Keratinocyte (primary cell): ENCODE data around the gene NAPB. TPM values are rescaled to one million over a fixed set of nuclear protein-coding genes. Genes with fewer than 3 reads are reported as not detected.

Experiments
- DNase-seq: peaks from one replicate; pipeline ENCODE4 v3.0.0-alpha.2; 2011; ENCODE audit warnings: low read depth, missing footprints, low spot score
- FAIRE-seq: peaks from 2 replicates; lab custom pipeline; 2011; peaks lifted over from hg19 to GRCh38; lab: Jason Lieb, UNC
- H2AFZ ChIP-seq: 2 replicates; pipeline ENCODE4 v1.6.0; 2012; ENCODE audit warnings: low read length, control low read depth, inconsistent platforms; ENCODE audit not compliant: control insufficient read depth
- H3K27ac ChIP-seq: 2 replicates; pipeline ENCODE4 v1.5.1; 2011; ENCODE audit warnings: low read length; ENCODE audit not compliant: control insufficient read depth, insufficient read depth
- H3K27me3 ChIP-seq: 3 replicates; pipeline ENCODE4 v1.6.0; 2011; ENCODE audit warnings: low read length; ENCODE audit not compliant: control insufficient read depth, insufficient read depth; ENCODE audit errors: extremely low read depth
- H3K36me3 ChIP-seq, 2 experiments: 2 replicates in 1 of 2; 3 replicates in 1 of 2; pipeline ENCODE4 v1.5.1; 2011; ENCODE audit warnings: low read length in 2 of 2, mild to moderate bottlenecking in 1 of 2; ENCODE audit not compliant: control insufficient read depth in 2 of 2, insufficient read depth in 2 of 2; ENCODE audit errors: extremely low read depth in 1 of 2
- H3K4me1 ChIP-seq: 3 replicates; pipeline ENCODE4 v1.5.1; 2011; ENCODE audit warnings: low read length; ENCODE audit not compliant: control insufficient read depth, insufficient read depth; ENCODE audit errors: extremely low read depth
- H3K4me2 ChIP-seq: 3 replicates; pipeline ENCODE4 v1.6.0; 2011; ENCODE audit warnings: low read depth, low read length; ENCODE audit not compliant: control insufficient read depth, insufficient read depth; ENCODE audit errors: extremely low read depth
- H3K4me3 ChIP-seq, 3 experiments: fragments of 200-600 bp in 1 of 3; sonication (generic) in 1 of 3; 2 replicates in 2 of 3; 3 replicates in 1 of 3; pipeline ENCODE4 v1.5.1; 2011 to 2016; ENCODE audit warnings: low read length in 3 of 3, mild to moderate bottlenecking in 3 of 3, control low read depth in 2 of 3, inconsistent platforms in 1 of 3, low read depth in 1 of 3, mixed read lengths in 1 of 3, mixed run types in 1 of 3, moderate library complexity in 1 of 3; ENCODE audit not compliant: control insufficient read depth in 2 of 3, insufficient read depth in 2 of 3; ENCODE audit errors: extremely low read depth in 1 of 3
- H3K79me2 ChIP-seq: 2 replicates; pipeline ENCODE4 v1.6.0; 2012; ENCODE audit warnings: low read length; ENCODE audit not compliant: control insufficient read depth, insufficient read depth
- H3K9ac ChIP-seq: 3 replicates; pipeline ENCODE4 v1.6.0; 2011; ENCODE audit warnings: low read length; ENCODE audit not compliant: control insufficient read depth, insufficient read depth; ENCODE audit errors: extremely low read depth
- H3K9me1 ChIP-seq: 3 replicates; pipeline ENCODE4 v1.6.0; 2011; ENCODE audit warnings: low read length; ENCODE audit not compliant: control insufficient read depth, insufficient read depth; ENCODE audit errors: extremely low read depth
- H3K9me3 ChIP-seq: 2 replicates; pipeline ENCODE4 v1.5.1; 2012; ENCODE audit warnings: low read depth, low read length; ENCODE audit not compliant: control insufficient read depth
- H4K20me1 ChIP-seq: 3 replicates; pipeline ENCODE4 v1.6.0; 2011; ENCODE audit warnings: low read length; ENCODE audit not compliant: control insufficient read depth, insufficient read depth; ENCODE audit errors: extremely low read depth
- EZH2 ChIP-seq: IDR thresholded peaks from one replicate; pipeline ENCODE4 v1.6.1; 2012; ENCODE audit warnings: inconsistent platforms, mild to moderate bottlenecking, low read length, moderate library complexity
- dilution Hi-C: fragments of 300-500 bp; cut with MboI; formaldehyde crosslinking; loops from one replicate; pipeline ENCODE4 v1.7.0; 2020; ENCODE audit warnings: low sequenced_read_pairs; ENCODE audit not compliant: extremely low pct_ligation_motif_present
- polyA plus RNA-seq, 5 experiments: library from polyadenylated mRNA; depleted of rRNA in 3 of 5; stranded (reverse) in 3 of 5; stranded (forward) in 1 of 5; unstranded in 1 of 5; fragments of >200 nt; gene quantifications; 1 replicate in 1 of 5; 2 replicates in 3 of 5; 3 replicates in 1 of 5; pipeline versions ENCODE4 v1.2.1 to v1.2.3, GENCODE V29; 2011 to 2012; ENCODE audit warnings: missing spikeins in 2 of 5, low read depth in 1 of 5, low replicate concordance in 1 of 5
- TF ChIP-seq, protein P1 (sequence below), 3 experiments: IDR thresholded peaks in 1 of 3; conservative IDR thresholded peaks in 1 of 3; optimal IDR thresholded peaks in 1 of 3; 2 replicates in 2 of 3; 3 replicates in 1 of 3; pipeline versions ENCODE3 to v1.5.1; 2011; ENCODE audit warnings: low read length in 3 of 3, mild to moderate bottlenecking in 3 of 3, moderate library complexity in 2 of 3, control low read depth in 1 of 3, inconsistent platforms in 1 of 3; ENCODE audit not compliant: insufficient read depth in 2 of 3; ENCODE audit errors: extremely low read depth in 1 of 3

The NAPB gene
- polyA plus RNA-seq, 1 donor (not counting 4 experiments of a cell fraction or from before 2014, with no cell fraction given), result 11.6 TPM

DNA sequence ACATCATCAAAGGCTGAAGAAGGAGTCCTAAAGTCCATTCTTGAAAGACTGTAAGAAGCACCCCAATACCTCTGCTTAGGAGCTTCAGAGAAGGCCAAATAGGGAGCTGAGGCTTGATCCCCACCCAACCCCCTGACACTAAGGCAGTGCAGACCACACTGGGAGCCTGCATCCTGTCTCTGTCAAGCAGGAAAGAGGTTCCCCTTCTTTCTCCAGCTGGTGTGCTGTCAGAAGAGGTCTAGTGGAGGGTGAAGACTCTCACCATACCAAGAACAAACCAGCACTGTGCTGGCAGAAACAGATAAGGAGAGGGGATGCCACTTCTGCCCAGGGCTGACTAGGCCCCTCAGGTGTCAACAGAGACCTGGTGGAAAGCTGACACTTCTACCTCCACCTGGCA lies 39.4 kb downstream of the NAPB start:
- DNase-seq (no peak), FAIRE-seq (no peak)
- Histone ChIP-seq H3K27ac (no peak overlapping the region), H3K9me3 (no peaks in the 10 kb centered on the region), H3K36me3 (peaks cover 3 to 17% of the 10 kb centered on the region in 2 experiments), H3K4me1 (no peaks in the 10 kb centered on the region), H3K79me2 (peaks cover 7% of the 10 kb centered on the region), H3K4me3 (no peak overlapping the region), H3K9me1 (no peaks in the 10 kb centered on the region), H2AFZ (no peak overlapping the region), H3K4me2 (no peak overlapping the region), H3K27me3 (no peaks in the 10 kb centered on the region), H3K9ac (no peak overlapping the region), H4K20me1 (no peaks in the 10 kb centered on the region)
- dilution Hi-C loops, result no loop called here
- TF ChIP-seq, protein P1, sequence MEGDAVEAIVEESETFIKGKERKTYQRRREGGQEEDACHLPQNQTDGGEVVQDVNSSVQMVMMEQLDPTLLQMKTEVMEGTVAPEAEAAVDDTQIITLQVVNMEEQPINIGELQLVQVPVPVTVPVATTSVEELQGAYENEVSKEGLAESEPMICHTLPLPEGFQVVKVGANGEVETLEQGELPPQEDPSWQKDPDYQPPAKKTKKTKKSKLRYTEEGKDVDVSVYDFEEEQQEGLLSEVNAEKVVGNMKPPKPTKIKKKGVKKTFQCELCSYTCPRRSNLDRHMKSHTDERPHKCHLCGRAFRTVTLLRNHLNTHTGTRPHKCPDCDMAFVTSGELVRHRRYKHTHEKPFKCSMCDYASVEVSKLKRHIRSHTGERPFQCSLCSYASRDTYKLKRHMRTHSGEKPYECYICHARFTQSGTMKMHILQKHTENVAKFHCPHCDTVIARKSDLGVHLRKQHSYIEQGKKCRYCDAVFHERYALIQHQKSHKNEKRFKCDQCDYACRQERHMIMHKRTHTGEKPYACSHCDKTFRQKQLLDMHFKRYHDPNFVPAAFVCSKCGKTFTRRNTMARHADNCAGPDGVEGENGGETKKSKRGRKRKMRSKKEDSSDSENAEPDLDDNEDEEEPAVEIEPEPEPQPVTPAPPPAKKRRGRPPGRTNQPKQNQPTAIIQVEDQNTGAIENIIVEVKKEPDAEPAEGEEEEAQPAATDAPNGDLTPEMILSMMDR (optimal IDR thresholded peaks at IDR 0.05 in 1 of 3, IDR thresholded peaks at IDR 0.05 in 1 of 3, conservative IDR thresholded peaks at IDR 0.05 in 1 of 3; ENCODE audit: extremely low read depth in 1 of 3, insufficient read depth in 2 of 3, low read length in 3 of 3), result no peak
- TF ChIP-seq EZH2, result no peak

DNA sequence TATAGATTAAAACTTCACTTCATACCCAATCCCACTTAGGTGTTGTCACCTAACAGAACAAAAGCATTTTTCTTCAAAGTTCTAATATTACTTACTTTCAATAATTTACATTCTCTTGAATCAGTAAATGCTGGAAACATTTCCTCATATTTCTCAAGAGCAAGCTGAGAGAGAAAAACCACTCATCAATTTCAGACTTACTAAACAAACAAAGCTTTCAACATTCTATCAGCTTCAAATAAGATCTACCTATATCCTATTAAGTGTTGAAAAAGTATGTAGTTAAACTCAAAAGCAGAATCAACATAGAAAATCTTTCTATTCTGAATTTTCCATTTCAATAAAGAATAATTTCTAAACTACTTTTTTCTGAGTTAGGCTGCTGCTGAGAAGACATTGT lies 41.5 kb downstream of the NAPB start:
- Histone ChIP-seq H3K27ac (no peak overlapping the region), H3K9ac (no peak overlapping the region), H3K4me3 (no peak overlapping the region), H2AFZ (no peak overlapping the region), H3K9me3 (no peaks in the 10 kb centered on the region), H3K79me2 (no peaks in the 10 kb centered on the region), H4K20me1 (no peaks in the 10 kb centered on the region), H3K4me2 (no peak overlapping the region), H3K36me3 (peaks cover 3 to 23% of the 10 kb centered on the region in 2 experiments), H3K27me3 (no peaks in the 10 kb centered on the region), H3K9me1 (no peaks in the 10 kb centered on the region), H3K4me1 (no peaks in the 10 kb centered on the region)
- TF ChIP-seq EZH2, result no peak
- TF ChIP-seq, protein P1 (optimal IDR thresholded peaks at IDR 0.05 in 1 of 3, IDR thresholded peaks at IDR 0.05 in 1 of 3, conservative IDR thresholded peaks at IDR 0.05 in 1 of 3; ENCODE audit: extremely low read depth in 1 of 3, insufficient read depth in 2 of 3, low read length in 3 of 3), result no peak
- FAIRE-seq (no peak), DNase-seq (no peak)
- dilution Hi-C loops, result no loop called here
